CD14-positive monocyte (primary cell): ENCODE results near the gene QRICH2. TPM values are rescaled to one million over a fixed set of nuclear protein-coding genes. Genes with fewer than 3 reads are reported as not detected.

Experiments
- DNase-seq, 3 donors: peaks; one replicate each; pipeline ENCODE4 v3.0.0-alpha.2; 2011 to 2022
- H2AFZ ChIP-seq: 2 replicates; pipeline ENCODE4 v1.6.0; 2012; ENCODE audit warnings: mild to moderate bottlenecking, low read depth, low read length, inconsistent platforms; ENCODE audit not compliant: insufficient read depth, poor library complexity, severe bottlenecking
- H3K27ac ChIP-seq, 2 donors: 1 replicate in 1 of 2; 2 replicates in 1 of 2; pipeline ENCODE4 v1.5.1; 2012 to 2013; ENCODE audit warnings: low read length in 2 of 2, control low read depth in 1 of 2, inconsistent platforms in 1 of 2, low read depth in 1 of 2, mild to moderate bottlenecking in 1 of 2
- H3K27me3 ChIP-seq, 2 donors: one replicate each; pipeline versions ENCODE4 v1.6.0 to v1.6.1; 2011 to 2013; ENCODE audit warnings: low read length in 2 of 2; ENCODE audit not compliant: control insufficient read depth in 2 of 2, insufficient read depth in 2 of 2
- H3K36me3 ChIP-seq, 2 donors: replicated peaks in 1 of 2; 1 replicate in 1 of 2; 2 replicates in 1 of 2; pipeline versions ENCODE4 v1.5.1 to v1.6.1; 2012 to 2013; ENCODE audit warnings: low read length in 2 of 2, control low read depth in 1 of 2, inconsistent platforms in 1 of 2, mild to moderate bottlenecking in 1 of 2; ENCODE audit not compliant: insufficient read depth in 2 of 2, control insufficient read depth in 1 of 2
- H3K4me1 ChIP-seq, 2 donors: 1 replicate in 1 of 2; 2 replicates in 1 of 2; pipeline versions ENCODE4 v1.5.1 to v1.6.1; 2012 to 2013; ENCODE audit warnings: low read length in 2 of 2, control low read depth in 1 of 2, inconsistent platforms in 1 of 2, mild to moderate bottlenecking in 1 of 2, moderate library complexity in 1 of 2; ENCODE audit not compliant: insufficient read depth in 2 of 2, control insufficient read depth in 1 of 2
- H3K4me2 ChIP-seq: replicated peaks from 2 replicates; pipeline ENCODE3; 2012; ENCODE audit warnings: low read length, moderate library complexity, mild to moderate bottlenecking; ENCODE audit not compliant: poor library complexity, severe bottlenecking; ENCODE audit errors: extremely low read depth
- H3K4me3 ChIP-seq, 3 experiments: fragments of 200-600 bp in 1 of 3; sonication (generic) in 1 of 3; replicated peaks in 1 of 3; 1 replicate in 2 of 3; 2 replicates in 1 of 3; pipeline ENCODE4 v1.5.1; 2011 to 2013; ENCODE audit warnings: low read length in 3 of 3, mild to moderate bottlenecking in 3 of 3, control low read depth in 2 of 3, low read depth in 2 of 3, inconsistent platforms in 1 of 3, moderate library complexity in 1 of 3
- H3K79me2 ChIP-seq: 2 replicates; pipeline ENCODE4 v1.6.0; 2012; ENCODE audit warnings: mild to moderate bottlenecking, control low read depth, inconsistent platforms, low read length, moderate library complexity; ENCODE audit not compliant: insufficient read depth
- H3K9ac ChIP-seq: 2 replicates; pipeline ENCODE4 v1.6.0; 2017; ENCODE audit warnings: low read length, mild to moderate bottlenecking; ENCODE audit not compliant: insufficient read depth, poor library complexity, severe bottlenecking
- H3K9me3 ChIP-seq, 2 donors: replicated peaks in 1 of 2; 1 replicate in 1 of 2; 2 replicates in 1 of 2; pipeline versions ENCODE4 v1.5.1 to v1.6.1; 2012 to 2013; ENCODE audit warnings: low read length in 2 of 2, control low read depth in 1 of 2; ENCODE audit not compliant: control insufficient read depth in 1 of 2, insufficient read depth in 1 of 2
- H4K20me1 ChIP-seq: 2 replicates; pipeline ENCODE4 v1.6.0; 2012; ENCODE audit warnings: mild to moderate bottlenecking, low read length, control low read depth, moderate library complexity; ENCODE audit not compliant: insufficient read depth
- H3K27ac Mint-ChIP-seq, 7 donors: one replicate each; pipeline ENCODE4 v1.8.0; 2020; ENCODE audit warnings: mild to moderate bottlenecking in 7 of 7, mixed read lengths in 7 of 7, moderate library complexity in 6 of 7, inconsistent platforms in 2 of 7
- H3K27me3 Mint-ChIP-seq, 3 donors: one replicate each; pipeline ENCODE4 v1.8.0; 2021 to 2022; ENCODE audit warnings: low read depth in 3 of 3, mild to moderate bottlenecking in 3 of 3, mixed read lengths in 3 of 3, moderate library complexity in 3 of 3, inconsistent platforms in 1 of 3
- H3K36me3 Mint-ChIP-seq, 2 donors: one replicate each; pipeline ENCODE4 v1.8.0; 2020; ENCODE audit warnings: mixed read lengths in 2 of 2, inconsistent platforms in 1 of 2, mild to moderate bottlenecking in 1 of 2
- H3K4me1 Mint-ChIP-seq: one replicate; pipeline ENCODE4 v1.8.0; 2020; ENCODE audit warnings: mild to moderate bottlenecking, mixed read lengths
- H3K4me3 Mint-ChIP-seq, 2 donors: one replicate each; pipeline ENCODE4 v1.8.0; 2020; ENCODE audit warnings: mild to moderate bottlenecking in 2 of 2, mixed read lengths in 2 of 2, moderate library complexity in 1 of 2
- H3K9me3 Mint-ChIP-seq, 7 donors: one replicate each; pipeline ENCODE4 v1.8.0; 2020 to 2022; ENCODE audit warnings: mixed read lengths in 7 of 7, mild to moderate bottlenecking in 6 of 7, moderate library complexity in 6 of 7, inconsistent platforms in 2 of 7
- CTCF ChIP-seq: fragments of 200-600 bp; IDR thresholded peaks from one replicate; pipeline ENCODE4 v1.8.0; 2022; ENCODE audit warnings: antibody characterized with exemption, mild to moderate bottlenecking
- WGBS: methylation state at CpG from one replicate; pipeline ENCODE4 v1.1.5; 2013; ENCODE audit warnings: missing lambda C conversion rate; ENCODE audit not compliant: insufficient coverage; 5-methylcytosine and 5-hydroxymethylcytosine counted together
- intact Hi-C, 2 donors: fragments of 100-400 bp; cut with micrococcal nuclease; formaldehyde crosslinking; loops; one replicate each; pipeline versions ENCODE4 v1.15.0 to v1.15.1; 2023
- polyA plus RNA-seq, 3 donors: library from polyadenylated mRNA; depleted of rRNA in 1 of 3; unstranded in 2 of 3; stranded (reverse) in 1 of 3; fragments of 300-500 nt in 2 of 3; fragments of >200 nt in 1 of 3; fragmentation: Illumina TruSeq in 2 of 3; gene quantifications; 1 replicate in 2 of 3; 2 replicates in 1 of 3; pipeline ENCODE4 v1.2.3, GENCODE V29; 2012 to 2021

QRICH2 gene
- polyA plus RNA-seq, 3 donors: 0.04 to 1.9 TPM; not detected in 1

- Histone ChIP-seq H4K20me1 (no peaks in the 10 kb centered on the region), H2AFZ (no peak overlapping the region), H3K9ac (no peak overlapping the region), H3K27ac (no peak overlapping the region), H3K9me3 (no peaks in the 10 kb centered on the region), H3K79me2 (no peaks in the 10 kb centered on the region), H3K4me2 (no peak overlapping the region), H3K4me3 (no peak overlapping the region), H3K36me3 (no peaks in the 10 kb centered on the region), H3K4me1 (no peaks in the 10 kb centered on the region), H3K27me3 (no peaks in the 10 kb centered on the region)
- H3K4me1 Mint-ChIP-seq: no peaks in the 10 kb centered on the region
- WGBS: 94% methylated on average over 7 of the region's 7 CpGs
- no peak overlapping the region for H3K4me3 Mint-ChIP-seq
- H3K36me3 Mint-ChIP-seq: peaks cover 3 to 12% of the 10 kb centered on the region in 2 donors
- TF ChIP-seq CTCF: no peak
- intact Hi-C loops: no loop called here
- H3K27me3 Mint-ChIP-seq: peaks cover 0 to 2% (median 1%) of the 10 kb centered on the region in 3 donors
- H3K9me3 Mint-ChIP-seq: no peaks in the 10 kb centered on the region
- H3K27ac Mint-ChIP-seq: no peak overlapping the region
- DNase-seq: no peak
Measured at GRCh38 chr17:76293106-76293505, 15.0 kb downstream of the QRICH2 start.

- DNase-seq: no peak
- Histone ChIP-seq H3K36me3 (no peaks in the 10 kb centered on the region), H3K27me3 (no peaks in the 10 kb centered on the region), H3K4me3 (no peak overlapping the region), H2AFZ (no peak overlapping the region), H3K27ac (no peak overlapping the region), H4K20me1 (no peaks in the 10 kb centered on the region), H3K9ac (no peak overlapping the region), H3K4me1 (no peaks in the 10 kb centered on the region), H3K79me2 (no peaks in the 10 kb centered on the region), H3K4me2 (no peak overlapping the region), H3K9me3 (no peaks in the 10 kb centered on the region)
- TF ChIP-seq CTCF: no peak
- H3K27ac Mint-ChIP-seq: no peak overlapping the region
- no peaks in the 10 kb centered on the region for H3K9me3 Mint-ChIP-seq
- intact Hi-C loops: no loop called here
- no peaks in the 10 kb centered on the region for H3K4me1 Mint-ChIP-seq
- 96% methylated on average over 4 of the region's 4 CpGs for WGBS
- H3K4me3 Mint-ChIP-seq: no peak overlapping the region
- H3K36me3 Mint-ChIP-seq: peaks cover 3 to 12% of the 10 kb centered on the region in 2 donors
- H3K27me3 Mint-ChIP-seq: peaks cover 0 to 2% (median 1%) of the 10 kb centered on the region in 3 donors
Measured at GRCh38 chr17:76292567-76292966, 15.5 kb downstream of the QRICH2 start.
